OCI-LY3 (cell line): ENCODE data around the gene USP17L30.
"Not testable (repeated sequence)": the region's sequence is repeated elsewhere in the genome, so short reads cannot be mapped to it uniquely, and the experiment has no call there.

Experiments
- EZH2phosphoT487 ChIP-seq: fragments of 200-600 bp; shearing (Covaris generic); IDR thresholded peaks from 2 replicates; pipeline ENCODE4 v1.6.1; 2018; ENCODE audit warnings: antibody characterized with exemption, mixed run types, low read depth
- TF ChIP-seq, protein P1 (sequence below): fragments of 200-600, 300-600 bp; sonication (generic); IDR thresholded peaks from 2 replicates; pipeline ENCODE4 v1.5.1; 2014; ENCODE audit warnings: antibody characterized with exemption, low read length, low read depth

DNA sequence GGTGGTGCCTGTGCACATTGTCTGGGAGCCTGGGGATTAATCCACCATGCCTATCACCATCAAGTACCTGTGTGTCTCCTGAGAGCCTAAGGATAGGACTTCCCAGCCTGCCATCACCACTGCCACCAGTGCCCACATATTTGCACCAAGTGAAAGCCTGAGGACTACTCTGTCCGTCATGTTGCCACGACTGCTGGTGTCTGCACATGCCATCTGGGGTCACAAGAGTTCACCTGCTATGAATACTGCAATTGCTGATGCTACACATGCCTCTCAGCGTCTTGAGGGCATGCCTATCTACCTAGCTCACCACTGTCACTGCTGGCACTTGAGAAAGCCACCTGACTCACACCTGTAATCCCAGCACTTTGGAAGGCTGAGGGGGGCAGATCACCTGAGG lies 43.6 kb downstream of the USP17L30 start:
- TF ChIP-seq, protein P1, sequence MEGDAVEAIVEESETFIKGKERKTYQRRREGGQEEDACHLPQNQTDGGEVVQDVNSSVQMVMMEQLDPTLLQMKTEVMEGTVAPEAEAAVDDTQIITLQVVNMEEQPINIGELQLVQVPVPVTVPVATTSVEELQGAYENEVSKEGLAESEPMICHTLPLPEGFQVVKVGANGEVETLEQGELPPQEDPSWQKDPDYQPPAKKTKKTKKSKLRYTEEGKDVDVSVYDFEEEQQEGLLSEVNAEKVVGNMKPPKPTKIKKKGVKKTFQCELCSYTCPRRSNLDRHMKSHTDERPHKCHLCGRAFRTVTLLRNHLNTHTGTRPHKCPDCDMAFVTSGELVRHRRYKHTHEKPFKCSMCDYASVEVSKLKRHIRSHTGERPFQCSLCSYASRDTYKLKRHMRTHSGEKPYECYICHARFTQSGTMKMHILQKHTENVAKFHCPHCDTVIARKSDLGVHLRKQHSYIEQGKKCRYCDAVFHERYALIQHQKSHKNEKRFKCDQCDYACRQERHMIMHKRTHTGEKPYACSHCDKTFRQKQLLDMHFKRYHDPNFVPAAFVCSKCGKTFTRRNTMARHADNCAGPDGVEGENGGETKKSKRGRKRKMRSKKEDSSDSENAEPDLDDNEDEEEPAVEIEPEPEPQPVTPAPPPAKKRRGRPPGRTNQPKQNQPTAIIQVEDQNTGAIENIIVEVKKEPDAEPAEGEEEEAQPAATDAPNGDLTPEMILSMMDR, result not testable (repeated sequence)
- TF ChIP-seq EZH2phosphoT487, result not testable (repeated sequence)
